Activated CD8-positive, alpha-beta memory T cell treated with anti-CD3 and anti-CD28 coated beads for 4 hours (primary cell): ENCODE data around the gene PRRT3.

Source experiments
- DNase-seq, 2 donors: peaks; one replicate each; pipeline ENCODE4 v3.0.0-alpha.2; 2020; ENCODE audit warnings: low read depth in 2 of 2

Gene PRRT3

GRCh38 chr3:9951962-9952805 lies at the start of gene PRRT3:
TSS of gene PRRT3 (minus strand) at chr3:9952408. CDS start at chr3:9950115, 2,293 bp downstream.
- no peak for DNase-seq

DNA sequence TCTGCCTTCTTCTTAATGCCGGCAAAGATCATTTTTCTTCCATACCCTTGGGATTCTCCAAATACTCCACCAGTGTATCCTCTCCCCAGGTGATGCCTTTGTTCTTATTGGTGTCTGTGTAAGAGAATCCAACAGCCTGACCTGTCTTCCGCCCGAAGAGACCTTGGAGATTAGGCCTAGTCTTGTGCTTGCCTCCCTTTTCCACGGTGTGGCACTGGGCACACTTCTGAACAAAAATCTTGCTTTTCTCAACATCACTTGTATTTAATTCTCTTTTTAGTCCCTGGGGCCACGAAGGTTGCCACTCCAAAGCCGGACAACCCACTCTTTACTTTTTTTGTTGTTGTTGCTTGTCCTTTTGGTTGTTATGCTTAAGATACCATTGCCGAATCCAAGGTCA lies 48.5 kb upstream of the PRRT3 start:
- DNase-seq, result no peak

- no peak for DNase-seq
Measured at GRCh38 chr3:9994086-9994844, 42.1 kb upstream of the PRRT3 start.

DNA sequence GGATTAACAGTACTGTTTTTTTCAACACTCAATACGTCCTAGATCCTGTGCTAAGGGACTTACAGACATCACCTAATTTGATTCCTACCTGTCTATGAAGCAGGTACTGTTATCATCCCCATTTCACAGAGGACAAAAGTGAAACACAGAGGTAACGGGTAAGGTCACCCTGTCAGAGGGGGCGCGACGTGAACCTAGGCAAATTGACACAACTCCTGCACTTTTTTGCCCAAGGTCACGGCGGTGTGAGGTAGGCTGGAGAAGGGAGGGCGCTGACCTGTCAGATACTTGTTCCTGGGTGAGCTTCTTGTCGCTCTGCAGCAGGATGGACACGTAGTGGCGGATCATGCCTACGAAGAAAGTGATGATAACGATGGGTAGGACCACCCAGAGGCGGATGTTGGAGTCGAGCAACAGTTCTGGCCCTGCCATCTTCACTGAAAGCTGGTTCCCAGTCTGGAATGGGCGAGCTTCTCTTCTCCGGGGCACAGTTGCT lies 34.1 kb upstream of the PRRT3 start:
- DNase-seq, result no peak

- DNase-seq, result no peak
Measured at GRCh38 chr3:9980251-9980650, 28.0 kb upstream of the PRRT3 start.

DNA sequence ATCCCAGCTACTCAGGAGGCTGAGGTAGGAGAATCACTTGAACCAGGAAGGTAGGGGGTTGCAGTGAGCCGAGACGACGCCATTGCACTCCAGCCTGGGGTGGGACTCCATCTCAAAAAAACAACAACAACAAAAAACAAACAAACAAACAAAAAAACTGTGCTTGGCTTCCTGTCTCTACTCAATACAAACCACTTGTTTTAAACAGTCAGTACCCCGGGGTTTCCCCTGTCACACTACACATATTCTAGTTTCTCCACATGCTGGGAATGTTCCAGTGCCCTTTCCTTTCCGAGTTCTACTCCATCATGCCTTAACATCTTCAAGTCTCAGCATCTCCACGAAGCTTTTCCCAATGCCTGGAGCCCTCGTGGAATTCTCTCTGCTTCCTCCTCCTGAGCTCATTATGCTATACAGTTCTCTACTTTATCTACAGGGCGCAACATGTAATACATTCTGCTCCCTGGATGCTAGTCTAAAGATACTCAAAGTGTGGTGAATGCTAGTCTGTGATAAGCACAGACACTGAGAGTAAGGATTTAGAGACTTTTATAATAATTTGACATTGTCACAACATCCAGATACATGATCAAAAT lies 26.6 kb upstream of the PRRT3 start:
- no peak for DNase-seq

DNA sequence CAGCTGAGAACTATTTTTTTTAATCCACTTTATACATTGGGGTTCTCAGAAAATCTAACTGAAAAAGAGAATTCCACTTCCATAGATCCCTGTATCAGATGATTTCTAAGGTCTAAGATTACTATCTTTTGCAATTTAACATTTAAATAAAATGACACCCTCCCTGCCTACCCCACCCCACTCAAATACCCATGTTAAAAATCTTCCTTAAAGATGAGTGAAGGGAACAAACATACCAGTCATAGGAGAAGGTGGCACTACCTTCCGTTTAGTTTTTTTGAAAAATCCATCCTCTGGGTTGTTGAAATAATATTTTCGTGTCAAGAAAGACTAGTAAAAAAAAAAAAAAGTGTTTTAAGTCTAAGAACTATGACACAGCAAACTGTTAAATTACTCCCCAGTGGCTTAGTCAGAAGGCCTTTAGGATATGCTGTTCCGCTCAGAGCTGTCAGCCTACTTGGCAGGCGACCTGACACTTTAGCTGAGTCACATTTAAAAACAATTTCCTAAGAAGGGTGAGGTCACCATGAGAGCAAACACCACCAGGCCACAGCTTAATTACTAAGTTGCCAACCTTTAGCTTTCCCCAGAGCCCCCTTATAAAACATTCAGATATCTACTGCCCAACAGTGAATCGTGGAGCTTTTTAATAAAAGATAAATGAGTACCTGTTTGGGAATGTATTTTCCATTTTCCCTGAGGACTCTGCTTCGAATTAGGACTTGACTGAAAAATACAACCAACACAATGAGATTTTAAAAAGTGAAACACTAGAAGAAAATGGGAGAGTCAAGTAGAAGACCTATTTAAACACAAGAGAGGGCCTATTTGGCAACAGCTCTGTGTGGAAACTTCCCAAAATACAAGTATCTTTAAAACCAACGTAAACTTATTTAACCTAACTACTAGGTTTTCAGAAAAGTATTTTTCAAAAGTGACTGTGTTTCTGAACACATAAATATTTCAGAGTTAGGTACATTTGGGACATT lies 24.8 kb upstream of the PRRT3 start:
- DNase-seq, result no peak

DNA sequence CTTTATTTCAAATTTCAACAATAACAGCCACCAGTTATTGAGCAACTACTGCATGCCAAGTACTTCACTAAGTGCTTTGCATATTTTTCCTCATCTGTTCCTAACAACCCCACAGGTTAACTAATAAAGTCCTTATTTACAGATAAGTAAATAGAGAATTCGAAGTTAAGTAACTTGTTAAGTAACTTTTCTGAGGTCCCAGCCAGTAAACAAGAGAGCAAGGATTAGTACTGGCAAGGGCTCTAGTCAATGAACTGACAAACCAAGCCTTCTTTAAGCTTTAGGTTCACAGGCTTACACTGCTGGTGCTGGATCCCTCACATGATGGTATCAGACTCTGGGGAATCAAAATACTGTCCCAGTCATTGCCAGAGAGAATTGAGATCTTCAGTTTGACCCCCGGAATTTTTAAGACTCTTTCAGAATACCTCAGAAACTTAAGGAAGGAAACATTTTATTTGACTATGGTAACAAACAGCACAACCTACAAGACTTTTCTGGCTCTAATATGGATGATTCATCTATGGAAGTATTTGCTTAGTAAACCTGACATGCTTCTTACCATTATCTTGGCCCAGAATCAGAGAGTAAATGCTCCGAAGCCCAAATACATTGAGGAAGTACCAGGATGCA lies 17.9 kb upstream of the PRRT3 start:
- no peak for DNase-seq

DNA sequence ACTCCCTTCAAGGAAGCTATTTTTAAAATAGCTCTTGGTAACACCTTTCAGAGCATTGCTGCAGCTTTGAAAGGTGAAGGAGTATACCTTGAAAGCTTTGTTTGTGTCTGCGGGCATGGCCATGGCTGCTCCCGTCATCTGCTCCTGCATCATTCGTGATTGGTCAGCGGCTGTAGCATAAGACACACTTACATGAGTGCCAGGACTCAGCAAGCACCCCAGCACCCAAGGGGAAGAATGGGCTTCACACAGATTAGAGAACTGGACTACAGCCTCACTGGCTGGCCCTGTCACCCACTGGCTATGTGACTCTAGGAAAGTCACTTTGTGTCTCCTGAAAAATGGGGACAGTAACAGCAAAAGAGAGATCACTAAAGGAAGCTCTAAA lies 17.4 kb upstream of the PRRT3 start:
- no peak for DNase-seq

DNA sequence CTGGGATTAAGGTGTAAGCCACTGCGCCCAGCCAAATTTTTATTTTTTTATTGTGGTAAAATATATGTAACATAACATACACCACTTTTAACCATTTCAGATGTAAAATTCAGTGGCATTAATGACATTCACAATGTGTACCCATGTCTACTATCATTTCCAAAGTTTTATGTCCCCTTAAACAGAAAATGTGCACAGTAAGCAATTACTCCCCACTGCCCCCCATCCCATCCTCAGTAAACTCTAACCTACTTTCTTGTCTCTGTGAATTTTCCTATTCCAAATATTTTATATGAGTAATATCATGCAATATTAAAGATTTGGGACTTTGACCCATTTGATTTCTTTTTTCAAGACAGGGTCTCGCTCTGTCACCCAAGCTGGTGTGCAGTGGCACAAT lies 14.6 kb upstream of the PRRT3 start:
- no peak for DNase-seq

GRCh38 chr3:9965200-9965875 lies 13.1 kb upstream of the PRRT3 start:
- DNase-seq, result no peak

GRCh38 chr3:9957214-9957613 lies 5.0 kb upstream of the PRRT3 start:
- DNase-seq, result no peak

- no peak for DNase-seq
Measured at GRCh38 chr3:9955611-9956352, 3.6 kb upstream of the PRRT3 start.

- DNase-seq, result no peak
Measured at GRCh38 chr3:9955067-9955502, 2.9 kb upstream of the PRRT3 start.

- DNase-seq, result no peak
Measured at GRCh38 chr3:9951598-9951961, 628 bp downstream of the PRRT3 start.

GRCh38 chr3:9951126-9951525 lies 1.1 kb downstream of the PRRT3 start:
- DNase-seq, result no peak

- DNase-seq, result no peak
Measured at GRCh38 chr3:9949626-9950025, 2.6 kb downstream of the PRRT3 start.

DNA sequence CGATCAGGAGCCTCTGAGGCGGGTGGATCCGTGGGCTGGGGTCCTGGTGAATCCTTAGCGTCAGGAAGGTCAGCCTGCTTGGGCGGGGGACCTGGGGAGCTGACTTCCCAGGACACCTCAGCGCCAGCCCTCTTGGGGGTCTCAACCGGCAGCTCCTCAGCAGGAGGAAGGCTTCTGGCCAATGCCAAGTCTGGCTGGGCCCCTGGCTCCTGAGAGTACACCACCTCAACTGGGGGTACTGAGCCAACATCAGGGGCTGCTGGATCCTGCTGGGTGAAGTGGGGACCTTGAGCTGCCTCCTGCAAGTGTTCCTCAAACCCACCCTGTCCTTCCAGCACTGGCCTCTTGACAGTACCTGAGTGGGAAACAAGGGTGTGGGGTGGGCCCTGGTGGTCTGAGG lies 3.1 kb downstream of the PRRT3 start:
- DNase-seq, result no peak

DNA sequence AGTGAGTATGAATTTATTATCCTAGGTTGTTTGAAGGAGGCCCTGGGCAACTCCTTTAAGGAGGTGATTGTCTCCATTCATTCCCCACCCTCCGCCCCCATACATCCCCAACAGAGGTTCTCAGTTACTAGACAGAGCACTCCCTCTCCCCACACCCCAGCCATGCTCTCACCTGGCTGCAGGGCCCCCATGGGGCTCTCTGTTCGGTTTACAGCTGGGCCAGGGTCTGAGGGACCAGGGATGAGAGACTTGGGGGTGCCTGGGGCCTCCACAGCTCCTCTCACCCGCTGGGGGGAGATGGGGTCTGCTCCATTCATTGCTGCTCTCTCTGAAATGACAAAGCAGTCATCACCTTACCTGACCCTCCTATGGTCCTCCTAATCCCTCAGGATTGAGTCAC lies 3.6 kb downstream of the PRRT3 start:
- DNase-seq, result no peak
